OCI-LY1 (cell line): ENCODE measurements around the gene WDR70.
"Not testable (repeated sequence)": the region's sequence is repeated elsewhere in the genome, so short reads cannot be mapped to it uniquely, and the experiment has no call there.

Experiments used
- H2AFZ ChIP-seq: fragments of 200-600 bp; sonication (generic), shearing (Covaris generic); 2 replicates; pipeline ENCODE4 v1.6.0; 2014; ENCODE audit warnings: antibody characterized with exemption, mild to moderate bottlenecking, low read length
- H3F3A ChIP-seq: fragments of 200-600 bp; sonication (generic), shearing (Covaris generic); 2 replicates; pipeline ENCODE4 v1.6.0; 2014; ENCODE audit warnings: mild to moderate bottlenecking, antibody characterized with exemption, low read length, moderate library complexity; ENCODE audit not compliant: insufficient read depth
- H3K27ac ChIP-seq: fragments of 200-600 bp; sonication (generic); 2 replicates; pipeline ENCODE4 v1.5.1; 2014; ENCODE audit warnings: low read length, mixed run types, mild to moderate bottlenecking, low read depth; ENCODE audit not compliant: poor library complexity, severe bottlenecking
- H3K27me3 ChIP-seq: fragments of 200-600 bp; sonication (generic); 2 replicates; pipeline ENCODE4 v1.6.0; 2014; ENCODE audit warnings: antibody characterized with exemption, mild to moderate bottlenecking, low read length, moderate library complexity; ENCODE audit not compliant: insufficient read depth
- H3K36me3 ChIP-seq: fragments of 200-600 bp; sonication (generic); 2 replicates; pipeline ENCODE4 v1.6.1; 2014; ENCODE audit warnings: mild to moderate bottlenecking, antibody characterized with exemption, low read length, moderate library complexity, mixed read lengths; ENCODE audit not compliant: insufficient read depth
- H3K4me1 ChIP-seq: fragments of 200-600 bp; sonication (generic); 2 replicates; pipeline ENCODE4 v1.5.1; 2014; ENCODE audit warnings: mild to moderate bottlenecking, low read length, moderate library complexity; ENCODE audit not compliant: insufficient read depth, severe bottlenecking
- H3K4me2 ChIP-seq: fragments of 200-600 bp; sonication (generic), shearing (Covaris generic); 2 replicates; pipeline ENCODE4 v1.6.1; 2014; ENCODE audit warnings: low read length
- H3K4me3 ChIP-seq: fragments of 200-600 bp; sonication (generic); 2 replicates; pipeline ENCODE4 v1.5.1; 2014; ENCODE audit warnings: low read length, low read depth, mild to moderate bottlenecking, mixed read lengths; ENCODE audit not compliant: poor library complexity, severe bottlenecking
- H3K79me2 ChIP-seq: fragments of 200-600 bp; shearing (Covaris generic); 2 replicates; pipeline ENCODE4 v1.6.1; 2016; ENCODE audit warnings: mixed run types, low read length, mixed read lengths; ENCODE audit not compliant: insufficient read depth
- H3K9ac ChIP-seq: fragments of 200-600 bp; sonication (generic), shearing (Covaris generic); 2 replicates; pipeline ENCODE4 v1.6.1; 2014; ENCODE audit warnings: mild to moderate bottlenecking, low read length, mixed read lengths
- H3K9me2 ChIP-seq: fragments of 200-600 bp; sonication (generic), shearing (Covaris generic); 2 replicates; pipeline ENCODE4 v1.6.1; 2014; ENCODE audit warnings: low read depth, mild to moderate bottlenecking, low read length, mixed read lengths
- H3K9me3 ChIP-seq: fragments of 200-600 bp; shearing (Covaris generic); 2 replicates; pipeline ENCODE4 v1.6.1; 2014; ENCODE audit warnings: low read length, mixed read lengths
- H4K20me1 ChIP-seq: fragments of 200-600 bp; sonication (generic), shearing (Covaris generic); 2 replicates; pipeline ENCODE4 v1.6.0; 2016; ENCODE audit warnings: mild to moderate bottlenecking, low read length; ENCODE audit not compliant: insufficient read depth
- EZH2 ChIP-seq: fragments of 200-600 bp; sonication (generic), shearing (Covaris generic); IDR thresholded peaks from 2 replicates; pipeline ENCODE4 v1.8.0; 2017; ENCODE audit warnings: borderline replicate concordance, mixed run types, mild to moderate bottlenecking, antibody characterized with exemption, low read length, moderate library complexity, mixed read lengths
- TF ChIP-seq, protein P1 (sequence below): fragments of 200-600 bp; sonication (generic), shearing (Covaris generic); IDR thresholded peaks from 2 replicates; pipeline ENCODE4 v1.5.1; 2017; ENCODE audit warnings: mild to moderate bottlenecking, antibody characterized with exemption, low read length, moderate library complexity, mixed read lengths

Gene WDR70

DNA sequence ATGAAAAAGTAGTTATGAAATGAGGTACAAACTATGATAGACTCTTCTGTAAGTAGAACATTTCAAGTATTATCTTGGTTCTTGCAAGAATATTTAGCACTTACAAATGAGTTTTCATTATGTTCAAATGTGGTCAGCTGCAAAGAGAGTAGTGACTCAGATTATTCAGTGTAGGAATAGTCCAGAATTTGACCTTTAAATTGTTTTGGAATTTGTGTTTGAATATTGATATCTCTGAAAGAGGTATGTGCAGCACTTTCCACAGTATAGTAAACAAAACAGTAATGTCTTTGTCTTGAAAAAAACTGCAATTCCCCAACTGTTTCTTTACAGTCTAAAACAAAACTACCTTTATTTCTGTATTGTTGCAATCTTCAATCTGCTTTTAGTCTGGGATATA lies 56.1 kb downstream of the WDR70 start:
- no peak overlapping the region for H3K27ac ChIP-seq
- H3K4me3 ChIP-seq, result no peak overlapping the region

DNA sequence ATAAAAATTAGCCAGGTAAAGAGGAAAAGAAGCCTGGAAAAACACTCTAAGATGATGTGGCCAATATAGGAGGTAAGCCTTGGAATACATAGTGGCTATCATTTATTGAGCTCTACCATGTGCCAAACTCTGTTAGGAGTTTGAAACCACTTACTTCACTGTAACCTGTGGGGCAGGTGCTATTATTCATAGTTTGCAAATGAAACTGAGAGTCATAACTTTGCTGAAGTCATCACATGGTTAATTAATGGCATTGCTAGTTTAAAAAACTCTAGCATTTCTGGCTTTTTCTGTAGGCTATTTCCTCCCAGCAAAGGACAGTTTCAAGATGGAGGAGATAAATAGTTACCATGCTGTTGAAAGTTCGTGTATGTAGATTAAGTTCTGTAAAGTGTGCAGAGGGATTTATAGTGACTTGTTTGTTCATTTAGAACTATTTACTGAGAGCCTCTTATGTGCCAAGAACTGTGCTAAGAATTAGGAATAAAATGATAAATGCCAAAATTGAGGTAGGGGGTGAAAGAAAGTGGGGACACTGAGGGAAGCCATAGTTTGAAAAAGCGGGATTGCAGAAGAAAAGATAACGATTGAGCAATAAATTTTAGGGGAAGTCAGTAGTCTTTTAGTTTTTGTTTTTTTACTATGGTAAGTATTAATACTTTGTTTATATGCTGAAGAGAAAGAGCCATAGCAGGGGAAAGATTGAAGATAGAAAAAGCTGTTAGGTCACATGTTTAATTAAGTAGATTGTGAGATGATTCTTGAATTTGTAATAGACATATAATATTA lies 57.2 kb downstream of the WDR70 start:
- Histone ChIP-seq H3K36me3 (no peaks in the 10 kb centered on the region), H3K4me2 (no peak overlapping the region), H3K79me2 (no peaks in the 10 kb centered on the region), H3K27me3 (no peaks in the 10 kb centered on the region), H3K4me1 (no peaks in the 10 kb centered on the region), H3K9ac (no peak overlapping the region), H2AFZ (no peak overlapping the region), H3F3A (no peaks in the 10 kb centered on the region), H4K20me1 (no peaks in the 10 kb centered on the region), H3K27ac (no peak overlapping the region), H3K4me3 (no peak overlapping the region), H3K9me3 (no peaks in the 10 kb centered on the region), H3K9me2 (no peaks in the 10 kb centered on the region)
- TF ChIP-seq EZH2, result no peak
- TF ChIP-seq, protein P1, sequence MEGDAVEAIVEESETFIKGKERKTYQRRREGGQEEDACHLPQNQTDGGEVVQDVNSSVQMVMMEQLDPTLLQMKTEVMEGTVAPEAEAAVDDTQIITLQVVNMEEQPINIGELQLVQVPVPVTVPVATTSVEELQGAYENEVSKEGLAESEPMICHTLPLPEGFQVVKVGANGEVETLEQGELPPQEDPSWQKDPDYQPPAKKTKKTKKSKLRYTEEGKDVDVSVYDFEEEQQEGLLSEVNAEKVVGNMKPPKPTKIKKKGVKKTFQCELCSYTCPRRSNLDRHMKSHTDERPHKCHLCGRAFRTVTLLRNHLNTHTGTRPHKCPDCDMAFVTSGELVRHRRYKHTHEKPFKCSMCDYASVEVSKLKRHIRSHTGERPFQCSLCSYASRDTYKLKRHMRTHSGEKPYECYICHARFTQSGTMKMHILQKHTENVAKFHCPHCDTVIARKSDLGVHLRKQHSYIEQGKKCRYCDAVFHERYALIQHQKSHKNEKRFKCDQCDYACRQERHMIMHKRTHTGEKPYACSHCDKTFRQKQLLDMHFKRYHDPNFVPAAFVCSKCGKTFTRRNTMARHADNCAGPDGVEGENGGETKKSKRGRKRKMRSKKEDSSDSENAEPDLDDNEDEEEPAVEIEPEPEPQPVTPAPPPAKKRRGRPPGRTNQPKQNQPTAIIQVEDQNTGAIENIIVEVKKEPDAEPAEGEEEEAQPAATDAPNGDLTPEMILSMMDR, result no peak

More for the DNA sequence above, 56.1 kb downstream of the WDR70 start:
- no peak for TF ChIP-seq EZH2
- TF ChIP-seq, protein P1, result no peak
- Histone ChIP-seq H3K79me2 (no peaks in the 10 kb centered on the region), H3K9me3 (no peaks in the 10 kb centered on the region), H2AFZ (no peak overlapping the region), H3K9me2 (no peaks in the 10 kb centered on the region), H3K9ac (no peak overlapping the region), H3F3A (no peaks in the 10 kb centered on the region), H3K36me3 (no peaks in the 10 kb centered on the region), H3K4me2 (no peak overlapping the region), H4K20me1 (no peaks in the 10 kb centered on the region), H3K27me3 (no peaks in the 10 kb centered on the region), H3K4me1 (no peaks in the 10 kb centered on the region)

DNA sequence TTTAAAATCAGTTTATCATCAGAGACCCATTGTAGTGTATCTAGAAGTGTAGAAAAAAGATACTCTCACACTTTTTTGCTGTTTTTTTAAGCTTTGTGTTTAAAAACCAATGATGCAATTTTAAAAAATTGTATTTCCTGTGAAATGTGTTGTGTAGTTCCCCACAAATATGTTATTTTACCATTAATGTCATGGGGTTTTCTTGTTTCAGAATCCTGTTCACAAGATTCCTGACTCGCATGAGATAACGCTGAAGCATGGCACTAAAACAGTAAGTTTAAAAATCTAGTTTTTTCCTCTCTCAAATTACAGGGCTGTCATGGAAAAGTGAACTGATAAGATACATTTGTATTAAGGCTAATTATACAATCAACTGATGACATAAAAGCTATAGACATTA lies 58.6 kb downstream of the WDR70 start:
- no peak overlapping the region for H3K4me2 ChIP-seq
- no peaks in the 10 kb centered on the region for H3F3A ChIP-seq
- no peaks in the 10 kb centered on the region for H3K79me2 ChIP-seq
- no peaks in the 10 kb centered on the region for H3K9me3 ChIP-seq
- H3K4me1 ChIP-seq, result no peaks in the 10 kb centered on the region
- no peak for TF ChIP-seq EZH2
- TF ChIP-seq, protein P1, result no peak
- no peaks in the 10 kb centered on the region for H3K36me3 ChIP-seq
- no peaks in the 10 kb centered on the region for H3K27me3 ChIP-seq
- no peaks in the 10 kb centered on the region for H3K9me2 ChIP-seq
- H3K4me3 ChIP-seq, result no peak overlapping the region
- H4K20me1 ChIP-seq, result no peaks in the 10 kb centered on the region
- H3K27ac ChIP-seq, result no peak overlapping the region
- H2AFZ ChIP-seq, result no peak overlapping the region
- no peak overlapping the region for H3K9ac ChIP-seq

DNA sequence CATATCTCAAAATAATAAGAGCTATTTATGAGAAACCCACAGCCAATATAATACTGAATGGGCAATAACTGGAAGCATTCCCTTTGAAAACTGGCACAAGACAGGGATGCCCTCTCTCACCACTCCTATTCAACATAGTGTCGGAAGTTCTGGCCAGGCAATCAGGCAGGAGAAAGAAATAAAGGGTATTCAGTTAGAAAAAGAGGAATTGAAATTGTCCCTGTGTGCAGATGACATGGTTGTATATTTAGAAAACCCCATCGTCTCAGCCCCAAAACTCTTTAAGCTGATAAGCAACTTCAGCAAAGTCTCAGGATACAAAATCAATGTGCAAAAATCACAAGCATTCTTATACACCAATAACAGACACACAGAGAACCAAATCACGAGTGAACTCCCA lies 66.7 kb downstream of the WDR70 start:
- H3K27ac ChIP-seq, H3K4me2 ChIP-seq: not testable (repeated sequence)

More for the DNA sequence above, 66.7 kb downstream of the WDR70 start:
- H3K4me1 ChIP-seq, H3K4me3 ChIP-seq, H2AFZ ChIP-seq, H3K79me2 ChIP-seq, H4K20me1 ChIP-seq, H3K9me2 ChIP-seq, H3K9me3 ChIP-seq, H3K9ac ChIP-seq, H3K36me3 ChIP-seq, H3F3A ChIP-seq, H3K27me3 ChIP-seq: not testable (repeated sequence)
